HepG2 (cell line): ENCODE results near the gene ZC3H4. TPM values are rescaled to one million over a fixed set of nuclear protein-coding genes. Genes with fewer than 3 reads are reported as not detected.
A peak's percentile ranks its signal among the peaks of the same experiment; 100 is the strongest.

Experiments used
- AKAP8 ChIP-seq: sonication (generic); formaldehyde crosslinking; IDR thresholded peaks from 2 replicates; pipeline ENCODE4 v1.5.1; 2020; ENCODE audit warnings: mild to moderate bottlenecking, missing genetic modification reagents
- ATF4 ChIP-seq, 2 experiments: fragments of 450-650 bp in 1 of 2; sonication (generic) in 1 of 2; formaldehyde crosslinking; IDR thresholded peaks; 2 replicates each; pipeline versions ENCODE4 v1.5.0 to v1.8.0; 2020 to 2022; ENCODE audit warnings: mild to moderate bottlenecking in 1 of 2, missing genetic modification reagents in 1 of 2
- BCL3 ChIP-seq: sonication (generic); formaldehyde crosslinking; IDR thresholded peaks from 2 replicates; pipeline ENCODE4 v1.5.1; 2020; ENCODE audit warnings: mild to moderate bottlenecking, missing genetic modification reagents, moderate library complexity
- FOXA3 ChIP-seq: IDR thresholded peaks from 2 replicates; pipeline ENCODE4 v1.6.1; 2016; ENCODE audit warnings: missing genetic modification reagents, missing compliant biosample characterization
- FOXP1 ChIP-seq, 2 experiments: fragments of 450-650 bp in 1 of 2; IDR thresholded peaks; 2 replicates each; pipeline ENCODE4 v1.6.1; 2017 to 2018; ENCODE audit warnings: antibody characterized with exemption in 1 of 2
- GATAD2A ChIP-seq: IDR thresholded peaks from 2 replicates; pipeline ENCODE4 v1.6.1; 2016
- HNRNPL ChIP-seq: fragments of 200-400 bp; formaldehyde crosslinking; IDR thresholded peaks from 2 replicates; pipeline ENCODE4 v1.6.1; 2017; ENCODE audit warnings: mild to moderate bottlenecking, low read depth, low read length
- KLF13 ChIP-seq: sonication (generic); formaldehyde crosslinking; IDR thresholded peaks from 2 replicates; pipeline ENCODE4 v1.4.0; 2020; ENCODE audit warnings: mild to moderate bottlenecking, missing genetic modification reagents
- LCORL ChIP-seq, 2 experiments: fragments of 450-650 bp in 1 of 2; sonication (generic) in 1 of 2; formaldehyde crosslinking in 1 of 2; IDR thresholded peaks; 2 replicates each; pipeline versions ENCODE4 v1.5.0 to v1.6.1; 2017 to 2020; ENCODE audit warnings: antibody characterized with exemption in 1 of 2, missing genetic modification reagents in 1 of 2
- PATZ1 ChIP-seq: sonication (generic); formaldehyde crosslinking; IDR thresholded peaks from 2 replicates; pipeline ENCODE4 v1.4.0; 2020; ENCODE audit warnings: missing genetic modification reagents
- RARA ChIP-seq: IDR thresholded peaks from 2 replicates; pipeline ENCODE4 v1.6.1; 2016; ENCODE audit warnings: missing genetic modification reagents, missing compliant biosample characterization
- SMC3 ChIP-seq: IDR thresholded peaks from 2 replicates; pipeline ENCODE4 v1.6.1; 2011; ENCODE audit warnings: low read length, improper control_type of control experiment
- TBX3 ChIP-seq: fragments of 450-650 bp; IDR thresholded peaks from 2 replicates; pipeline ENCODE4 v1.6.1; 2017; ENCODE audit warnings: antibody characterized with exemption, mild to moderate bottlenecking, inconsistent platforms, borderline replicate concordance
- ZEB1 ChIP-seq: IDR thresholded peaks from 2 replicates; pipeline ENCODE4 v1.6.1; 2012; ENCODE audit warnings: mild to moderate bottlenecking, low read depth, inconsistent platforms; ENCODE audit not compliant: insufficient replicate concordance
- ZFP62 ChIP-seq: sonication (generic); formaldehyde crosslinking; IDR thresholded peaks from 2 replicates; pipeline ENCODE4 v1.4.0; 2020; ENCODE audit warnings: missing genetic modification reagents
- ZMAT3 ChIP-seq: sonication (generic); formaldehyde crosslinking; conservative IDR thresholded peaks from 2 replicates; pipeline ENCODE4 v1.7.0; 2021; ENCODE audit warnings: missing genetic modification reagents
- ZMYM3 ChIP-seq: sonication (generic); formaldehyde crosslinking; IDR thresholded peaks from 2 replicates; pipeline ENCODE4 v1.5.1; 2020; ENCODE audit warnings: mild to moderate bottlenecking, missing genetic modification reagents
- ZNF12 ChIP-seq: sonication (generic); formaldehyde crosslinking; IDR thresholded peaks from 2 replicates; pipeline ENCODE4 v1.5.0; 2020; ENCODE audit warnings: missing genetic modification reagents
- ZNF138 ChIP-seq: sonication (generic); formaldehyde crosslinking; IDR thresholded peaks from 2 replicates; pipeline ENCODE4 v1.5.0; 2020; ENCODE audit warnings: mild to moderate bottlenecking, low read depth, missing genetic modification reagents
- ZNF234 ChIP-seq: sonication (generic); formaldehyde crosslinking; conservative IDR thresholded peaks from 2 replicates; pipeline ENCODE4 v1.5.1; 2020; ENCODE audit warnings: mild to moderate bottlenecking, missing genetic modification reagents
- ZNF263 ChIP-seq: sonication (generic); formaldehyde crosslinking; IDR thresholded peaks from 2 replicates; pipeline ENCODE4 v1.4.0; 2020; ENCODE audit warnings: missing genetic modification reagents
- ZNF383 ChIP-seq: sonication (generic); formaldehyde crosslinking; IDR thresholded peaks from 2 replicates; pipeline ENCODE4 v1.4.0; 2020; ENCODE audit warnings: missing genetic modification reagents, mild to moderate bottlenecking, borderline replicate concordance
- ZNF431 ChIP-seq: sonication (generic); formaldehyde crosslinking; IDR thresholded peaks from 2 replicates; pipeline ENCODE4 v1.9.0; 2022; ENCODE audit warnings: missing genetic modification reagents, low read depth, mild to moderate bottlenecking, borderline replicate concordance
- ZNF468 ChIP-seq: sonication (generic); formaldehyde crosslinking; IDR thresholded peaks from 2 replicates; pipeline ENCODE4 v1.8.0; 2022; ENCODE audit warnings: mild to moderate bottlenecking, moderate library complexity, missing genetic modification reagents
- ZNF770 ChIP-seq: sonication (generic); formaldehyde crosslinking; IDR thresholded peaks from 2 replicates; pipeline ENCODE4 v1.5.0; 2020; ENCODE audit warnings: mild to moderate bottlenecking, missing genetic modification reagents
- polyA plus RNA-seq, 8 experiments: library from polyadenylated mRNA; depleted of rRNA in 3 of 8; stranded (reverse) in 7 of 8; unstranded in 1 of 8; fragments of >200 nt; fragmentation: Illumina TruSeq in 4 of 8; extraction: Trizol in 4 of 8; gene quantifications; 2 replicates each; pipeline versions ENCODE4 v1.2.1 to v1.2.3, GENCODE V29; 2011 to 2016; ENCODE audit warnings: low read depth in 4 of 8, missing spikeins in 1 of 8, mixed read lengths in 1 of 8; ENCODE audit not compliant: insufficient read depth in 1 of 8
- total RNA-seq, 5 experiments: library from RNA; depleted of rRNA; stranded (reverse); fragments of >200 nt; fragmentation: Illumina TruSeq; extraction: Trizol; gene quantifications; 2 replicates each; pipeline ENCODE4 v1.2.3, GENCODE V29; 2016; ENCODE audit warnings: low read depth in 1 of 5

The ZC3H4 gene
- total and polyA plus RNA-seq, 2 of the 13 experiments (the other 11 are each of a cell fraction or from before 2014, with no cell fraction given) = 1.8 to 10.7 TPM

- TF ChIP-seq ZMYM3 (no peak), ZNF234 (no peak), FOXA3 (CRISPR knock-in tag) (peak; percentile 26; the same call in 1 of the 2 replicates), ZNF383 (CRISPR knock-in tag) (no peak), LCORL (IDR thresholded peaks at IDR 0.05) (no peak), LCORL (CRISPR knock-in tag; IDR thresholded peaks at IDR 0.05) (no peak), RARA (peak; percentile 13; the same call in 1 of the 2 replicates), KLF13 (CRISPR knock-in tag) (no peak), ZEB1 (no peak), ZNF468 (CRISPR knock-in tag) (no peak), ZNF12 (CRISPR knock-in tag) (no peak), ZNF138 (CRISPR knock-in tag) (no peak), SMC3 (no peak), GATAD2A (CRISPR knock-in tag) (peak; percentile 18; the same call in 1 of the 2 replicates), ZNF263 (peak; percentile 25; the same call in 1 of the 2 replicates), ATF4 (CRISPR knock-in tag; IDR thresholded peaks at IDR 0.05) (peak in 1 of 2 experiments; percentile 80; a peak in 2 of 4 replicates), ZMAT3 (CRISPR knock-in tag) (no peak), AKAP8 (CRISPR knock-in tag) (no peak), ZFP62 (CRISPR knock-in tag) (no peak), HNRNPL (no peak), TBX3 (peak; percentile 49), BCL3 (CRISPR knock-in tag) (no peak), ZNF770 (0 out of 2 replicates have a peak, but pooled peaks have one; percentile 30), FOXP1 (IDR thresholded peaks at IDR 0.05) (no peak), FOXP1 (CRISPR knock-in tag; IDR thresholded peaks at IDR 0.05) (peak; percentile 50), ZNF431 (CRISPR knock-in tag) (no peak), PATZ1 (0 out of 2 replicates have a peak, but pooled peaks have one; percentile 12)
Observed at GRCh38 chr19:47120470-47121067, 7.0 kb upstream of the ZC3H4 start (continued).
